GM21737 (cell line): ENCODE data around the gene SCUBE2.

ENCODE experiments used
- ATAC-seq: cut with Tn5 transposase; IDR thresholded peaks from one replicate; pipeline ENCODE4 v1.9.1; 2021; ENCODE audit warnings: mild to moderate bottlenecking, moderate library complexity; ENCODE audit not compliant: unreplicated experiment

SCUBE2 gene

GRCh38 chr11:8971924-8972316, 119.5 kb downstream of the SCUBE2 start:
- no peak for ATAC-seq

GRCh38 chr11:8971196-8971923, 120.0 kb downstream of the SCUBE2 start:
- no peak for ATAC-seq
